IMR-90 (cell line): ENCODE data around the gene KCNAB2. TPM values are rescaled to one million over a fixed set of nuclear protein-coding genes. Genes with fewer than 3 reads are reported as not detected.
"Not testable (repeated sequence)": the region's sequence is repeated elsewhere in the genome, so short reads cannot be mapped to it uniquely, and the experiment has no call there.

Source experiments
- ATAC-seq: fragments of 200-7000 bp; cut with Tn5 transposase; 2 replicates; pipeline ENCODE4 v1.9.1; 2020; ENCODE audit warnings: low read depth, mild to moderate bottlenecking, moderate library complexity
- BruUV-seq: library from RNA; stranded (reverse); fragments of 400-500 nt; replicated peaks from 2 replicates; lab custom pipeline; 2021; lab: Mats Ljungman, UMichigan
- CTCF ChIA-PET: fragments of 300-600 bp; formaldehyde crosslinking; extraction: SDS; loops from one replicate; lab custom pipeline; 2021; ENCODE audit warnings: antibody characterized with exemption; lab: Yijun Ruan, JAX
- POLR2A ChIA-PET: fragments of 300-600 bp; sonication (Branson Sonifier 250); formaldehyde crosslinking; loops from one replicate; lab custom pipeline; 2022; ENCODE audit warnings: antibody characterized with exemption; ENCODE audit not compliant: unreplicated experiment; lab: Charles Lee
- DNase-seq: peaks from one replicate; pipeline ENCODE4 v3.0.0; 2013
- H2AFZ ChIP-seq: replicated peaks from 2 replicates; pipeline ENCODE3; 2013; ENCODE audit warnings: low read length, mild to moderate bottlenecking; ENCODE audit not compliant: poor library complexity
- H2AK5ac ChIP-seq: 2 replicates; pipeline ENCODE4 v1.6.1; 2013; ENCODE audit warnings: low read depth, low read length, inconsistent platforms
- H2AK9ac ChIP-seq: replicated peaks from 2 replicates; pipeline ENCODE3; 2013; ENCODE audit warnings: mild to moderate bottlenecking, low read depth, low read length, moderate library complexity; ENCODE audit not compliant: poor library complexity
- H2BK120ac ChIP-seq: 2 replicates; pipeline ENCODE4 v1.6.1; 2013; ENCODE audit warnings: low read depth, low read length, inconsistent platforms
- H2BK15ac ChIP-seq: 3 replicates; pipeline ENCODE4 v1.6.1; 2013; ENCODE audit warnings: low read depth, low read length, inconsistent platforms
- H2BK20ac ChIP-seq: 2 replicates; pipeline ENCODE4 v1.6.1; 2013; ENCODE audit warnings: low read depth, mild to moderate bottlenecking, inconsistent platforms, low read length, moderate library complexity
- H2BK5ac ChIP-seq: 2 replicates; pipeline ENCODE4 v1.6.1; 2013; ENCODE audit warnings: mild to moderate bottlenecking, low read depth, low read length, inconsistent platforms; ENCODE audit not compliant: poor library complexity, severe bottlenecking
- H3K14ac ChIP-seq: replicated peaks from 2 replicates; pipeline ENCODE4 v1.6.1; 2013; ENCODE audit warnings: low read depth, low read length, inconsistent platforms
- H3K18ac ChIP-seq: 2 replicates; pipeline ENCODE4 v1.6.1; 2013; ENCODE audit warnings: low read depth, low read length, control low read depth
- H3K23ac ChIP-seq: 2 replicates; pipeline ENCODE4 v1.6.1; 2013; ENCODE audit warnings: low read depth, low read length, inconsistent platforms
- H3K27ac ChIP-seq: 2 replicates; pipeline ENCODE4 v1.5.1; 2013; ENCODE audit warnings: mild to moderate bottlenecking, control low read depth, low read length; ENCODE audit not compliant: insufficient read depth
- H3K27me3 ChIP-seq: 2 replicates; pipeline ENCODE4 v1.6.1; 2013; ENCODE audit warnings: low read length; ENCODE audit not compliant: control insufficient read depth, insufficient read depth
- H3K36me3 ChIP-seq: 2 replicates; pipeline ENCODE4 v1.6.1; 2013; ENCODE audit warnings: low read length, mixed read lengths; ENCODE audit not compliant: control insufficient read depth, insufficient read depth
- H3K4ac ChIP-seq: 2 replicates; pipeline ENCODE4 v1.6.1; 2013; ENCODE audit warnings: low read depth, low read length, inconsistent platforms
- H3K4me1 ChIP-seq: 2 replicates; pipeline ENCODE4 v1.6.1; 2013; ENCODE audit warnings: low read length, mixed read lengths; ENCODE audit not compliant: control insufficient read depth, insufficient read depth
- H3K4me2 ChIP-seq: 2 replicates; pipeline ENCODE4 v1.6.1; 2013; ENCODE audit warnings: low read depth, mild to moderate bottlenecking, control low read depth, low read length, moderate library complexity
- H3K4me3 ChIP-seq: 2 replicates; pipeline ENCODE4 v1.5.1; 2013; ENCODE audit warnings: low read depth, mild to moderate bottlenecking, control low read depth, low read length, moderate library complexity; ENCODE audit not compliant: insufficient read depth
- H3K56ac ChIP-seq: 2 replicates; pipeline ENCODE4 v1.6.1; 2013; ENCODE audit warnings: low read length, inconsistent platforms; ENCODE audit not compliant: insufficient read depth; ENCODE audit errors: extremely low read depth
- H3K79me1 ChIP-seq, 2 experiments: 2 replicates each; pipeline ENCODE4 v1.6.1; 2013; ENCODE audit warnings: low read length in 2 of 2, inconsistent platforms in 1 of 2, low read depth in 1 of 2
- H3K9ac ChIP-seq: 2 replicates; pipeline ENCODE4 v1.6.1; 2013; ENCODE audit warnings: low read depth, low read length, control low read depth
- H3K9me1 ChIP-seq: 2 replicates; pipeline ENCODE4 v1.6.1; 2013; ENCODE audit warnings: low read length, inconsistent platforms; ENCODE audit not compliant: insufficient read depth
- H3K9me3 ChIP-seq: 2 replicates; pipeline ENCODE4 v1.6.1; 2013; ENCODE audit warnings: low read length; ENCODE audit not compliant: control insufficient read depth, insufficient read depth
- H4K20me1 ChIP-seq: 2 replicates; pipeline ENCODE4 v1.6.1; 2013; ENCODE audit warnings: low read length, inconsistent platforms; ENCODE audit not compliant: insufficient read depth
- H4K5ac ChIP-seq: 2 replicates; pipeline ENCODE4 v1.6.1; 2013; ENCODE audit warnings: mild to moderate bottlenecking, low read depth, low read length, control low read depth
- H4K8ac ChIP-seq, 2 experiments: 2 replicates each; pipeline ENCODE4 v1.6.1; 2013; ENCODE audit warnings: low read depth in 2 of 2, low read length in 2 of 2, control low read depth in 1 of 2, inconsistent platforms in 1 of 2
- H4K91ac ChIP-seq: 2 replicates; pipeline ENCODE4 v1.6.1; 2013; ENCODE audit warnings: low read depth, low read length, inconsistent platforms; ENCODE audit not compliant: insufficient read depth
- CEBPB ChIP-seq: IDR thresholded peaks from 2 replicates; pipeline ENCODE4 v1.6.1; 2012; ENCODE audit warnings: low read depth, low read length, improper control_type of control experiment
- MAFK ChIP-seq: IDR thresholded peaks from 2 replicates; pipeline ENCODE4 v1.6.1; 2012; ENCODE audit warnings: low read depth, low read length, improper control_type of control experiment
- WGBS, 2 experiments: methylation state at CpG; one replicate each; pipeline versions ENCODE4 v1.1.5 to v1.1.7; 2013; ENCODE audit warnings: missing lambda C conversion rate in 2 of 2; ENCODE audit not compliant: insufficient read length in 1 of 2; ENCODE audit errors: extremely low coverage in 2 of 2; 5-methylcytosine and 5-hydroxymethylcytosine counted together
- dilution Hi-C: fragments of 300-500 bp; cut with HindIII; formaldehyde crosslinking; loops from one replicate; pipeline ENCODE4 v1.14.3; 2018; ENCODE audit warnings: low sequenced_read_pairs; ENCODE audit not compliant: unreplicated experiment
- in situ Hi-C: fragments of 300-500 bp; cut with MboI; formaldehyde crosslinking; loops from 3 replicates; pipeline ENCODE4 v1.14.3; 2019; ENCODE audit warnings: low sequenced_read_pairs, inconsistent platforms, mixed read lengths
- intact Hi-C: fragments of 100-400 bp; cut with micrococcal nuclease; formaldehyde crosslinking; loops from 2 replicates; pipeline ENCODE4 v1.10.0; 2022
- polyA plus RNA-seq, 3 experiments: library from polyadenylated mRNA; depleted of rRNA; stranded (reverse); fragments of >200 nt; gene quantifications; 2 replicates each; pipeline ENCODE4 v1.2.3, GENCODE V29; 2012; ENCODE audit warnings: low replicate concordance in 1 of 3
- total RNA-seq: library from RNA; depleted of rRNA; stranded (reverse); fragments of >200 nt; gene quantifications from 2 replicates; pipeline ENCODE4 v1.2.3, GENCODE V29; 2012
- TF ChIP-seq, protein P1 (sequence below): conservative IDR thresholded peaks from 2 replicates; pipeline ENCODE4 v1.5.1; 2012; ENCODE audit warnings: mild to moderate bottlenecking, low read depth, low read length, improper control_type of control experiment

Gene KCNAB2
- total and polyA plus RNA-seq, 2 of the 4 experiments (the other 2 are of a cell fraction): 1.3 to 4.2 TPM

GRCh38 chr1:6062670-6063069 lies 17.0 kb downstream of the KCNAB2 start:
- Histone ChIP-seq H2BK120ac (no peak overlapping the region), H3K4me2 (no peak overlapping the region), H3K27ac (no peak overlapping the region), H3K14ac (no peak overlapping the region), H2BK20ac (no peak overlapping the region), H2AK5ac (no peak overlapping the region), H3K9ac (no peak overlapping the region), H4K20me1 (no peaks in the 10 kb centered on the region), H4K91ac (no peak overlapping the region), H3K4me1 (no peaks in the 10 kb centered on the region), H3K27me3 (peaks cover 10% of the 10 kb centered on the region; the same call in 1 of the 2 replicates), H3K56ac (no peak overlapping the region), H3K36me3 (no peaks in the 10 kb centered on the region), H2AK9ac (no peak overlapping the region), H2AFZ (no peak overlapping the region), H3K79me1 (no peaks in the 10 kb centered on the region), H3K4ac (no peak overlapping the region), H4K5ac (no peak overlapping the region), H3K18ac (no peak overlapping the region), H2BK5ac (no peak overlapping the region), H4K8ac (no peak overlapping the region), H3K9me1 (no peaks in the 10 kb centered on the region), H3K4me3 (no peak overlapping the region), H2BK15ac (no peak overlapping the region), H3K23ac (no peak overlapping the region), H3K9me3 (no peaks in the 10 kb centered on the region)
- dilution Hi-C loops (no loop called here), intact Hi-C loops (no loop called here), in situ Hi-C loops (no loop called here)
- CTCF ChIA-PET: interaction anchor here (1.2 kb wide), 1 partner anchor 10 kb away, joined by 3 read pairs; no protein-coding TSS in a partner anchor
- POLR2A ChIA-PET: no interaction called here
- WGBS, 2 experiments: 20% methylated on average over 1 of the region's 6 CpGs; no CpG with 5 or more reads in 1 of the 2 experiments
- no TSS peak for BruUV-seq
- DNase-seq: no peak
- peak; percentile 55; the same call in 1 of the 2 replicates for TF ChIP-seq MAFK
- no peak for TF ChIP-seq CEBPB
- TF ChIP-seq, protein P1, sequence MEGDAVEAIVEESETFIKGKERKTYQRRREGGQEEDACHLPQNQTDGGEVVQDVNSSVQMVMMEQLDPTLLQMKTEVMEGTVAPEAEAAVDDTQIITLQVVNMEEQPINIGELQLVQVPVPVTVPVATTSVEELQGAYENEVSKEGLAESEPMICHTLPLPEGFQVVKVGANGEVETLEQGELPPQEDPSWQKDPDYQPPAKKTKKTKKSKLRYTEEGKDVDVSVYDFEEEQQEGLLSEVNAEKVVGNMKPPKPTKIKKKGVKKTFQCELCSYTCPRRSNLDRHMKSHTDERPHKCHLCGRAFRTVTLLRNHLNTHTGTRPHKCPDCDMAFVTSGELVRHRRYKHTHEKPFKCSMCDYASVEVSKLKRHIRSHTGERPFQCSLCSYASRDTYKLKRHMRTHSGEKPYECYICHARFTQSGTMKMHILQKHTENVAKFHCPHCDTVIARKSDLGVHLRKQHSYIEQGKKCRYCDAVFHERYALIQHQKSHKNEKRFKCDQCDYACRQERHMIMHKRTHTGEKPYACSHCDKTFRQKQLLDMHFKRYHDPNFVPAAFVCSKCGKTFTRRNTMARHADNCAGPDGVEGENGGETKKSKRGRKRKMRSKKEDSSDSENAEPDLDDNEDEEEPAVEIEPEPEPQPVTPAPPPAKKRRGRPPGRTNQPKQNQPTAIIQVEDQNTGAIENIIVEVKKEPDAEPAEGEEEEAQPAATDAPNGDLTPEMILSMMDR: no peak
- no peak for ATAC-seq

- H3K4me3 ChIP-seq, H3K27ac ChIP-seq, H3K14ac ChIP-seq, H2AK9ac ChIP-seq, POLR2A ChIA-PET, H2AFZ ChIP-seq, H4K5ac ChIP-seq, H2BK20ac ChIP-seq, H4K8ac ChIP-seq, dilution Hi-C loops, H3K36me3 ChIP-seq, CTCF ChIA-PET, H3K56ac ChIP-seq, H3K18ac ChIP-seq, H3K9me3 ChIP-seq, H2BK15ac ChIP-seq, DNase-seq, H3K4me1 ChIP-seq, H3K4ac ChIP-seq, H2AK5ac ChIP-seq, H2BK120ac ChIP-seq, BruUV-seq, ATAC-seq, H2BK5ac ChIP-seq, H3K9ac ChIP-seq, H3K79me1 ChIP-seq, H3K9me1 ChIP-seq, H3K23ac ChIP-seq, H4K20me1 ChIP-seq, in situ Hi-C loops, intact Hi-C loops, H3K4me2 ChIP-seq, H4K91ac ChIP-seq: not testable (repeated sequence)
- WGBS, 2 experiments: 71% methylated on average over 5 of the region's 7 CpGs; no CpG with 5 or more reads in 1 of the 2 experiments
- H3K27me3 ChIP-seq: peaks cover 10% of the 10 kb centered on the region; the same call in 1 of the 2 replicates
Measured at GRCh38 chr1:6063532-6064053, 17.9 kb downstream of the KCNAB2 start.
